ENCODE results near the gene PATJ.
"Not testable (repeated sequence)": the region's sequence is repeated elsewhere in the genome, so short reads cannot be mapped to it uniquely, and the experiment has no call there.

Gene PATJ, protein sequence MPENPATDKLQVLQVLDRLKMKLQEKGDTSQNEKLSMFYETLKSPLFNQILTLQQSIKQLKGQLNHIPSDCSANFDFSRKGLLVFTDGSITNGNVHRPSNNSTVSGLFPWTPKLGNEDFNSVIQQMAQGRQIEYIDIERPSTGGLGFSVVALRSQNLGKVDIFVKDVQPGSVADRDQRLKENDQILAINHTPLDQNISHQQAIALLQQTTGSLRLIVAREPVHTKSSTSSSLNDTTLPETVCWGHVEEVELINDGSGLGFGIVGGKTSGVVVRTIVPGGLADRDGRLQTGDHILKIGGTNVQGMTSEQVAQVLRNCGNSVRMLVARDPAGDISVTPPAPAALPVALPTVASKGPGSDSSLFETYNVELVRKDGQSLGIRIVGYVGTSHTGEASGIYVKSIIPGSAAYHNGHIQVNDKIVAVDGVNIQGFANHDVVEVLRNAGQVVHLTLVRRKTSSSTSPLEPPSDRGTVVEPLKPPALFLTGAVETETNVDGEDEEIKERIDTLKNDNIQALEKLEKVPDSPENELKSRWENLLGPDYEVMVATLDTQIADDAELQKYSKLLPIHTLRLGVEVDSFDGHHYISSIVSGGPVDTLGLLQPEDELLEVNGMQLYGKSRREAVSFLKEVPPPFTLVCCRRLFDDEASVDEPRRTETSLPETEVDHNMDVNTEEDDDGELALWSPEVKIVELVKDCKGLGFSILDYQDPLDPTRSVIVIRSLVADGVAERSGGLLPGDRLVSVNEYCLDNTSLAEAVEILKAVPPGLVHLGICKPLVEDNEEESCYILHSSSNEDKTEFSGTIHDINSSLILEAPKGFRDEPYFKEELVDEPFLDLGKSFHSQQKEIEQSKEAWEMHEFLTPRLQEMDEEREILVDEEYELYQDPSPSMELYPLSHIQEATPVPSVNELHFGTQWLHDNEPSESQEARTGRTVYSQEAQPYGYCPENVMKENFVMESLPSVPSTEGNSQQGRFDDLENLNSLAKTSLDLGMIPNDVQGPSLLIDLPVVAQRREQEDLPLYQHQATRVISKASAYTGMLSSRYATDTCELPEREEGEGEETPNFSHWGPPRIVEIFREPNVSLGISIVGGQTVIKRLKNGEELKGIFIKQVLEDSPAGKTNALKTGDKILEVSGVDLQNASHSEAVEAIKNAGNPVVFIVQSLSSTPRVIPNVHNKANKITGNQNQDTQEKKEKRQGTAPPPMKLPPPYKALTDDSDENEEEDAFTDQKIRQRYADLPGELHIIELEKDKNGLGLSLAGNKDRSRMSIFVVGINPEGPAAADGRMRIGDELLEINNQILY (N-terminal part only)

DNA sequence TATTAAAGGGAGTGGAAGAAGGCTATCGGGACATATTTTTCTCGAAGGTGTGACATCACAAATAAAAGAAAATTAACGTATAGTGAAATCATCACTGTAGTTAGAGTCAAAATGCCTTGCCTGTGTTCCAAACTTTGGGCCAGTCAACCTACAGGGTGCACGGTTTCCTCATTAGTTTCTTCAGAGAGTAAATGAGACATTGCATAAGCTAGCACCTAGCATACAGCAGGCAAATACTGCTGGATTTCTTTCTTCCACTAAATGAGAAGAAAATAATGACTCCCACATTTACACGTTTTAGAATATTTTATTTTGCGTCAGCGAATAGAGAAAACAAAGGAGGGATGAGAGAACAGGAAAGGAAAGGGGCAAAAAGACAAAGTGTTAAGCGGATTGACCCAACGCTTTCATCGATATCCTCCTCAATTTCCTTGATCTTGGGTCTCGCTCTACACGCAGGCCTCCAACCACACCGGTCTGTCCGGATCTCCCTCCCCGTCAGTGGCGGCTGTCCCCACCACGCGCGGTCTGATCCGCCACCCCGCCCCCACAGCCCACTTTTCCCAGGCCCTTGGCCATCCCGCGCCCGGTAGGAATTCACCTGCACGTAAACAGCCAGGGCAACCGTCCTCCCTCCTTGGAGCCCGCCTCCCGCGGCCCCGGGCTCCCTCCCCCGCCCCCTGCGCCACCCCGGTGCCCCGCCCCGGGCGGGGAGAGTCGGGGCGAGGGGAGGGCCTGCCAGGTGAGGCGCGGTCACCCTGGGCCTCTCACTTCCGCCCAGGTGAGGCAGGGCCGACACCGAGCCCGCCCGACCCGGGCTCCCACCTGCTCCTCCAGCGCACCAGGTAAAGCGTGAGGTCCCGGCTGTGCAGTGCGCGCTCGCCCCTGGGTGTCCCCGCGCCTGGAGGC, at the start of gene PATJ:
PATJ (plus strand) TSS at position 770 of the 909 bp plus-strand sequence. CDS start 20,413 bp downstream, outside the sequence.
- TF ChIP-seq, protein P1, sequence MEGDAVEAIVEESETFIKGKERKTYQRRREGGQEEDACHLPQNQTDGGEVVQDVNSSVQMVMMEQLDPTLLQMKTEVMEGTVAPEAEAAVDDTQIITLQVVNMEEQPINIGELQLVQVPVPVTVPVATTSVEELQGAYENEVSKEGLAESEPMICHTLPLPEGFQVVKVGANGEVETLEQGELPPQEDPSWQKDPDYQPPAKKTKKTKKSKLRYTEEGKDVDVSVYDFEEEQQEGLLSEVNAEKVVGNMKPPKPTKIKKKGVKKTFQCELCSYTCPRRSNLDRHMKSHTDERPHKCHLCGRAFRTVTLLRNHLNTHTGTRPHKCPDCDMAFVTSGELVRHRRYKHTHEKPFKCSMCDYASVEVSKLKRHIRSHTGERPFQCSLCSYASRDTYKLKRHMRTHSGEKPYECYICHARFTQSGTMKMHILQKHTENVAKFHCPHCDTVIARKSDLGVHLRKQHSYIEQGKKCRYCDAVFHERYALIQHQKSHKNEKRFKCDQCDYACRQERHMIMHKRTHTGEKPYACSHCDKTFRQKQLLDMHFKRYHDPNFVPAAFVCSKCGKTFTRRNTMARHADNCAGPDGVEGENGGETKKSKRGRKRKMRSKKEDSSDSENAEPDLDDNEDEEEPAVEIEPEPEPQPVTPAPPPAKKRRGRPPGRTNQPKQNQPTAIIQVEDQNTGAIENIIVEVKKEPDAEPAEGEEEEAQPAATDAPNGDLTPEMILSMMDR (IDR thresholded peaks at IDR 0.05; ENCODE audit: low read depth, low read length): no peak
- peak within 1 kb of the TSS; percentile 56 for H3K4me3 ChIP-seq (ENCODE audit: low read depth, low read length)

DNA sequence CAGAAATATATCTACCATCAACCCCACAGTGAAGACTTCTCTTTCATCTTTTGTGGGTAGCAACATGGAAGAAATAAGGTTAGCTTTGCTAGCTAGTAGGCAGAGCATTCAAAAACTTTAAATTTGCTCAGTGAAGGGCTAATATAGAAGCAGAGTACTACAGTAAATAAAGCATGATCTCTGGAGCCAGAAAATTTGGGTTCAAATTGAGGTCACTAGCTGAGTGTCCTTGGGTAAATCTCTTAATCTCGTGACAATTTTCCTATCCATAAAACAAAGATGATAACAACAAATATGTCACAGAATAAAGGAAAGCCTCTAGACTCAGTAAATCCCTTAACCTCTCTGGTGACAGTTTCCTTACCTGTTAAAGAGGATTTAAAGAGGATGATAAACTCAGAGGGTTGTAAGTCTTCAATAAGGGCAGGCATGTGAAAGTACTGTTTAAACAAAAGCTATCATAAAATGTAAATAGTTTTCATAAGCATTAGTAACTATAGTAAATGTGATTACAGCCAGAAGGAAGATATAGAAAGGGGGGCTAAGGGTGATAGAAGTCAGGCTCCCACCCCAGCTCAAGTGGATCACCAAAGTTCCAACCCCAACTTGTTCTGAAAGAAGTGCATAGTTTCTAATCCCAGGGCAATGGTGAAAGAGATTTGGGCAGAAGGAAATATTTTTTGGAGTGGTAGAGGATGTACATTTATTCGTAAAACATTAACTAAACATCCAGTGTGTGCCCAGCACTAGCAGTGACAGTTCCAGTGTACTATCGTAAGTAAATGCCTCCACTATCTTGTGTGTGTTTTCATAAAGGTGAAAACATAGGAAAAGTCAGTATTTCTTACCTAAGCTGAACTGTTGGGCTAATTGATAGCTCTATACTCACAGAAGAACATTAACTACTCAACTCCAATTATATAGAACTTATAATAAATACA, 42.1 kb upstream of the PATJ start:
- TF ChIP-seq, protein P1 (IDR thresholded peaks at IDR 0.05; ENCODE audit: low read depth, low read length): no peak
- no peak overlapping the region for H3K4me3 ChIP-seq (ENCODE audit: low read depth, low read length)

DNA sequence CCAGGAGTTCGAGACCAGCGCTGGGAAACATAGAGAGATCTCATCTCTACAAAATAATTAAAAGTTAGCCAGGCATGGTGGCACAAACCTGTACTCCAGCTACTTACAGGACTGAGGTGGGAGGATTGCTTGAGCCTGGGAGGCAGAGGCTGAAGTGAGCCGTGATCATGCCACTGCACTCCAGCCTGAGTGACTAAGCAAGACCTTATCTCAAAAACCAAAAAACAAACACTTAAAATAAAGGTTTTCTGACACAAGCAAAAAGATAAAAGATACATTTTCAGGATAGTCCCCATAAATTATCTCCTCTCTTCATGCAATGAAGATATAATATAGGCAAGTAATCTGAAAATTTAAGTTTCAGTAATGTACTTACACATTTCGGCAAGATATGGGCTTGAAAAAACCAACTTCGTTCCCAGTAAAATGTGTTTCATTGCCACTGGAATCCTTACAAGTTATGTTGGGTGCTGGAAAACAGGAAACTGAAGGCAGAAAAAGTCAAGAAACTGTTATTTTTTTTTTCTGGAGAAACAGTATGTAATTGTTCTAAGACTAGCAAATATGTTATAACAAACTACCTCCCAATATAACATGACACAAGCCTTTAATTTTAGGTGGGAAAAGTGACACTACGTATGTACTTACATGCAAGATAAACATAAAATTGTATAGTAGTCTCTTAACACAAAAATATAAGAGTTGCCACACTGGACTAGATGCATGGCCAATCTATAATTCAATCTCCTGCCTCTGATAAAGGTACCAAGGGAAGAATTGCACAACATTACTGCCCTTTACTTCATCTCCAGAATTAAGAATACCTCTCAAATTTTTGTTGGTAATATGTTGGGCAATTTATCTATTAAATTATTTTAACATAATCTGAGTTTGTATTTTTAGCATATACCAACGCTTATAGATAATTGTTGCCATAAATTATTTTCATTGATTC, 33.0 kb upstream of the PATJ start:
- H3K4me3 ChIP-seq (ENCODE audit: low read depth, low read length): no peak overlapping the region
- TF ChIP-seq, protein P1 (IDR thresholded peaks at IDR 0.05; ENCODE audit: low read depth, low read length): no peak

DNA sequence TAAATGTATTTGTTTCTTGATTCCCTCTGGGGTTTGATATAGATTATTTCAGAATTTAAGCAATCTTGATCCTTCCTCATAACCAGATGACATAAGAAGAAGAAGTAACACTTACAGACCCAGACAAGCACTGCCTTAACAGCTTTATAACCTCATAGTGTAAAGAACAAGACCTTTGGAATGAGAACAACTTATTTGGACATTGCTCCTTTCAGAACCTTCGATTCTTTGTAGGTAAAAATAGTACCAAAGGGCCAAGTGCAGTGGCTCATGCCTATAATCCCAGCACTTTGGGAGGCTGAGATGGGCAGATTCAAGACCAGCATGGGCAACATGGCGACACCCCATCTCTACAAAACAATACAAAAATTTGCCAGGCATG, 32.4 kb upstream of the PATJ start:
- TF ChIP-seq, protein P1 (IDR thresholded peaks at IDR 0.05; ENCODE audit: low read depth, low read length): no peak

DNA sequence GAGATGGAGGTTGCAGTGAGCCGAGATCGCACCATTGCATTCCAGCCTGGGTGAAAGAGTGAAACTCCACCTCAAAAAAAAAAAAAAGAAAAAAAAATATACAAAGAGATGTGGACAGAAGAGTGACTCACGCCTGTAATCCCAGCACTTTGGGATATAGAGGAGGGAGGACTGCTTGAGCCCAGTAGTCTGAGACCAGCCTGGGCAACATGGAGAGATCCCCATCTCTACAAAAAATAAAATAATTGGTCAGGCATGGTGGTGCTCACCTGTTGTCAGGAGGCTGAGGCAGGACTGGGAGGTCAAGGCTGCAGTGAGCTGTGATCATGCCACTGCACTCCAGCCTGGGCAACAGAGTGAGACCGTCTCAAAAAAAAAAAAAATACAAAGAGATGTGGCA, 31.0 kb upstream of the PATJ start:
- H3K4me3 ChIP-seq (ENCODE audit: low read depth, low read length): not testable (repeated sequence)

More for the DNA sequence above, 32.4 kb upstream of the PATJ start:
- H3K4me3 ChIP-seq (ENCODE audit: low read depth, low read length): no peak overlapping the region

DNA sequence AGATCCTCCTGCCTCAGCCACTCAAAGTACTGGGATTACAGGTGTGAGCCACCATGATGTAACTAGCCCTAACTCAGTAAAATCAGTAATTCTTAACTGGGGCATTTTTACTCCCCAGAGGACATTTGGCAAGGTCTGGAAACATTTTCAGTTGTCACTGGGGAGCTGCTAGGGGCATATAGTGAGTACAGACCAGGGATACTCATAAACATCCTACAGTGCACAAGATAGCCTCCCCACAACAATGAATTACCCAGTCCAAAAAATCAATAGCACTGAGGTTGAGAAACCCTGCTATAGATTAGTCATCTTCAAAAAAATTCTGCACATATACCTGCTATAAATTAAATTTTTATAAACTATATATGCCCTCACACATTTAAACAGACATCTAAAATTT, 30.3 kb upstream of the PATJ start:
- no peak overlapping the region for H3K4me3 ChIP-seq (ENCODE audit: low read depth, low read length)

DNA sequence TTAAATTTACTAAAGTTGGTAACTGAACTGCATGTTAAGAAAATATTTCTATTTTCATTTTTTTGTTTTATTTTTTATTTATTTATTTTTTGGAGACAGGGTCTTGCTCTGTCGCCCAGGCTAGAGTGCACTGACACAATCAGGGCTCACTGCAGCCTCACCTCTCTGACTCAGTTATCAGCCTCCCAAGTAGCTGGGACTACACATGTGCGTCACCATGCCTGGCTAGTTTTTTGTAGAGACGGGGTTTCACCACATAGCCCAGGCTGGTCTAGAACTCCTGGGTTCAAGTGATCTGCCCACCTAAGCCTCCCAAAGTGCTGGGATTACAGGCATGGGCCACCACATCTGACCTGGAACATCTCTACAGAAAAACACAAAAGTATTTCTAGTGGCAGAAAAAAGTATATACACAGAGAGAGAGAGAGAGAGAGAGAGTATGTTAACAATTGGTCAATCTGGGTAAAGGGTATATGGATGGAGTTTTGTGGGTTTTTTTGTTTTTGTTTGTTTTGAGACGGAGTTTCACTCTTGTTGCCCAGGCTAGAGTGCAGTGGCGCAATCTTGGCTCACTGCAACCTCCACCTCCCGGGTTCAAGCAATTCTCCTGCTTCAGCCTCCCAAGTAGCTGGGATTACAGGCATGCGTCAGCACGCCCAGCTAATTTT, 23.1 kb upstream of the PATJ start:
- H3K4me3 ChIP-seq (ENCODE audit: low read depth, low read length): not testable (repeated sequence)

More for the DNA sequence above, 30.3 kb upstream of the PATJ start:
- TF ChIP-seq, protein P1 (IDR thresholded peaks at IDR 0.05; ENCODE audit: low read depth, low read length): no peak
